SK-N-SH (cell line): ENCODE data around the gene KRT81. TPM values are rescaled to one million over a fixed set of nuclear protein-coding genes. Genes with fewer than 3 reads are reported as not detected.
"Not testable (repeated sequence)": the region's sequence is repeated elsewhere in the genome, so short reads cannot be mapped to it uniquely, and the experiment has no call there.

Experiments
- CTCF ChIA-PET: fragments of 300-600, 350-600 bp; formaldehyde crosslinking; extraction: SDS; loops from one replicate; lab custom pipeline; 2021; lab: Yijun Ruan, JAX
- POLR2A ChIA-PET: fragments of 350-600 bp; sonication (Branson Sonifier 250); formaldehyde crosslinking; extraction: SDS; loops from one replicate; lab custom pipeline; 2020; ENCODE audit warnings: antibody characterized with exemption, inconsistent platforms; lab: Yijun Ruan, JAX
- DNase-seq: peaks from one replicate; pipeline ENCODE4 v3.0.0; 2012
- H2AFZ ChIP-seq: fragments of 200-600 bp; sonication (generic); 2 replicates; pipeline ENCODE4 v1.8.1; 2016; ENCODE audit warnings: antibody characterized with exemption, mild to moderate bottlenecking, low read depth
- H3F3A ChIP-seq: fragments of 200-600 bp; sonication (generic); replicated peaks from 2 replicates; pipeline ENCODE3; 2016; ENCODE audit warnings: antibody characterized with exemption, mild to moderate bottlenecking; ENCODE audit not compliant: insufficient read depth
- H3K27ac ChIP-seq, 2 experiments: fragments of 200-500 bp in 1 of 2; fragments of 200-600 bp in 1 of 2; sonication (Bioruptor generic) in 1 of 2; sonication (generic), shearing (Covaris generic) in 1 of 2; 2 replicates each; pipeline versions ENCODE4 v1.5.1 to v1.6.1; 2014 to 2016; ENCODE audit warnings: low read depth in 2 of 2, inconsistent platforms in 1 of 2, low read length in 1 of 2, mild to moderate bottlenecking in 1 of 2, mixed read lengths in 1 of 2
- H3K27me3 ChIP-seq: fragments of 200-600 bp; sonication (generic), shearing (Covaris generic); 2 replicates; pipeline ENCODE4 v1.6.1; 2016; ENCODE audit warnings: mixed run types; ENCODE audit not compliant: insufficient read depth
- H3K36me3 ChIP-seq, 2 experiments: fragments of 200-500 bp in 1 of 2; fragments of 200-600 bp in 1 of 2; sonication (Bioruptor generic) in 1 of 2; sonication (generic) in 1 of 2; replicated peaks in 1 of 2; 2 replicates each; pipeline versions ENCODE3 to v1.5.1; 2014 to 2016; ENCODE audit warnings: low read length in 1 of 2, mild to moderate bottlenecking in 1 of 2; ENCODE audit not compliant: insufficient read depth in 2 of 2, control insufficient read depth in 1 of 2
- H3K4me1 ChIP-seq, 2 experiments: fragments of 200-500 bp in 1 of 2; fragments of 200-600 bp in 1 of 2; sonication (Bioruptor generic) in 1 of 2; sonication (generic), shearing (Covaris generic) in 1 of 2; 2 replicates each; pipeline versions ENCODE4 v1.5.1 to v1.6.1; 2014 to 2016; ENCODE audit warnings: low read depth in 1 of 2, low read length in 1 of 2, mixed run types in 1 of 2; ENCODE audit not compliant: insufficient read depth in 2 of 2, control insufficient read depth in 1 of 2
- H3K4me2 ChIP-seq: fragments of 200-600 bp; sonication (generic), shearing (Covaris generic); 2 replicates; pipeline ENCODE4 v1.6.1; 2017; ENCODE audit warnings: mixed run types
- H3K4me3 ChIP-seq, 2 experiments: fragments of 200-500 bp in 1 of 2; fragments of 200-600 bp in 1 of 2; sonication (Bioruptor generic) in 1 of 2; sonication (generic), shearing (Covaris generic) in 1 of 2; 2 replicates each; pipeline versions ENCODE4 v1.5.1 to v1.8.1; 2014 to 2016; ENCODE audit warnings: low read depth in 2 of 2, inconsistent platforms in 1 of 2, low read length in 1 of 2, mild to moderate bottlenecking in 1 of 2, mixed read lengths in 1 of 2, moderate library complexity in 1 of 2
- H3K79me2 ChIP-seq: fragments of 200-600 bp; sonication (generic); 2 replicates; pipeline ENCODE4 v1.8.1; 2017; ENCODE audit warnings: mild to moderate bottlenecking; ENCODE audit not compliant: insufficient read depth
- H3K9ac ChIP-seq: fragments of 200-600 bp; sonication (generic); 2 replicates; pipeline ENCODE4 v1.6.1; 2017; ENCODE audit warnings: mixed run types
- H3K9me2 ChIP-seq: fragments of 200-600 bp; sonication (generic); 2 replicates; pipeline ENCODE4 v1.6.1; 2017; ENCODE audit warnings: mixed run types
- H3K9me3 ChIP-seq: fragments of 200-600 bp; sonication (generic); 2 replicates; pipeline ENCODE4 v1.6.1; 2017; ENCODE audit warnings: mixed run types, mild to moderate bottlenecking, moderate library complexity
- H4K20me1 ChIP-seq: fragments of 200-600 bp; sonication (generic); 2 replicates; pipeline ENCODE4 v1.6.1; 2017; ENCODE audit warnings: mild to moderate bottlenecking, mixed run types; ENCODE audit not compliant: insufficient read depth
- CTCF ChIP-seq: fragments of 200-600 bp; sonication (generic); IDR thresholded peaks from 2 replicates; pipeline ENCODE4 v1.6.1; 2017; ENCODE audit warnings: antibody characterized with exemption, mild to moderate bottlenecking, moderate library complexity
- RAD21 ChIP-seq: IDR thresholded peaks from 2 replicates; pipeline ENCODE4 v1.6.1; 2012; ENCODE audit warnings: mild to moderate bottlenecking, low read length
- SIN3A ChIP-seq: IDR thresholded peaks from 2 replicates; pipeline ENCODE4 v1.6.1; 2012; ENCODE audit warnings: low read depth, mild to moderate bottlenecking, low read length, moderate library complexity, borderline replicate concordance
- WGBS: methylation state at CpG from one replicate; pipeline ENCODE4 v1.1.6; 2017; ENCODE audit warnings: low lambda C conversion rate; 5-methylcytosine and 5-hydroxymethylcytosine counted together
- polyA plus RNA-seq, 3 experiments: library from polyadenylated mRNA; depleted of rRNA; stranded (reverse); fragments of >200 nt; gene quantifications; 2 replicates each; pipeline ENCODE4 v1.2.3, GENCODE V29; 2012

KRT81 gene
- polyA plus RNA-seq, 1 of the 3 experiments (the other 2 are of a cell fraction): 1.9 TPM

GRCh38 chr12:52305921-52306705 lies 14.8 kb upstream of the KRT81 start:
- Histone ChIP-seq H3K9me2 (no peaks in the 10 kb centered on the region), H3K27me3 (no peaks in the 10 kb centered on the region), H3K4me2 (no peak overlapping the region), H2AFZ (no peak overlapping the region), H3K9ac (no peak overlapping the region), H3K9me3 (no peaks in the 10 kb centered on the region), H3K4me3 (no peak overlapping the region), H3F3A (no peaks in the 10 kb centered on the region), H3K79me2 (no peaks in the 10 kb centered on the region), H4K20me1 (no peaks in the 10 kb centered on the region), H3K4me1 (peaks cover 0 to 9% of the 10 kb centered on the region in 2 experiments; a peak in 1 of 4 replicates), H3K36me3 (no peaks in the 10 kb centered on the region), H3K27ac (no peak overlapping the region)
- ChIA-PET CTCF (interaction anchor here (0.7 to 13.3 kb wide), 16 partner anchors 9 to 674 kb away, joined by 3 to 218 read pairs (median 4); partner anchors contain the start of gene KRT83), POLR2A (no interaction called here)
- 3% methylated on average over 2 of the region's 11 CpGs for WGBS
- TF ChIP-seq SIN3A: no peak
- TF ChIP-seq RAD21: 0 out of 2 replicates have a peak, but pooled peaks have one; percentile 2
- TF ChIP-seq CTCF: peak; percentile 52
- no peak for DNase-seq

- POLR2A ChIA-PET, H3K9ac ChIP-seq, H3K36me3 ChIP-seq, H4K20me1 ChIP-seq, H3F3A ChIP-seq, H3K27me3 ChIP-seq, H2AFZ ChIP-seq, DNase-seq, H3K4me1 ChIP-seq, H3K9me2 ChIP-seq, H3K27ac ChIP-seq, H3K79me2 ChIP-seq, H3K4me2 ChIP-seq, H3K4me3 ChIP-seq, H3K9me3 ChIP-seq: not testable (repeated sequence)
- WGBS: 93% methylated on average over 9 of the region's 15 CpGs
- CTCF ChIA-PET: interaction anchor here (1.1 to 13.3 kb wide), 4 partner anchors 19 to 92 kb away, joined by 3 to 218 read pairs (median 18); partner anchors contain the start of gene KRT83
Measured at GRCh38 chr12:52304941-52305411, 13.6 kb upstream of the KRT81 start.

GRCh38 chr12:52302242-52302914 lies 11.0 kb upstream of the KRT81 start:
- DNase-seq, CTCF ChIA-PET, H3K27me3 ChIP-seq, H3K4me2 ChIP-seq, H3F3A ChIP-seq, H3K9ac ChIP-seq, H3K9me2 ChIP-seq, H3K79me2 ChIP-seq, H3K27ac ChIP-seq, H2AFZ ChIP-seq, H3K4me1 ChIP-seq, POLR2A ChIA-PET, H3K4me3 ChIP-seq, H4K20me1 ChIP-seq, H3K9me3 ChIP-seq, H3K36me3 ChIP-seq: not testable (repeated sequence)
- WGBS: no CpG with 5 or more reads among the region's 5 CpGs

DNA sequence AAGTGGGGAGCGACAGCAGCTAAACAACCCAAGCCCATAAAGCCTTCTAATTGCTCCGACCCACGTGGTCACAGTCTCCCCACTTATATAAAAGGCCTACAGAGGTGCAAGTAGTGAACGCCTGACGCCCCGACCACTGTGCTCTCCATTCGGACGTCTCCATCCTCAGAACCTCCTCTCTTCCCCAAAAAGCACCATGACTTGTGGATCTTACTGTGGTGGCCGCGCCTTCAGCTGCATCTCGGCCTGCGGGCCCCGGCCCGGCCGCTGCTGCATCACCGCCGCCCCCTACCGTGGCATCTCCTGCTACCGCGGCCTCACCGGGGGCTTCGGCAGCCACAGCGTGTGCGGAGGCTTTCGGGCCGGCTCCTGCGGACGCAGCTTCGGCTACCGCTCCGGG lies 10.4 kb upstream of the KRT81 start:
- 94% methylated on average over 14 of the region's 31 CpGs for WGBS
- POLR2A ChIA-PET: not testable (repeated sequence)

More for the DNA sequence above, 10.4 kb upstream of the KRT81 start:
- H3K4me1 ChIP-seq, H3K9me2 ChIP-seq, H3K36me3 ChIP-seq, H3K27me3 ChIP-seq, H3F3A ChIP-seq, H3K9me3 ChIP-seq, DNase-seq, H4K20me1 ChIP-seq, H3K4me3 ChIP-seq, H3K4me2 ChIP-seq, H3K79me2 ChIP-seq, H2AFZ ChIP-seq, H3K9ac ChIP-seq, CTCF ChIA-PET, H3K27ac ChIP-seq: not testable (repeated sequence)
